ENCODE results near the gene MORC2. TPM values are rescaled to one million over a fixed set of nuclear protein-coding genes. Genes with fewer than 3 reads are reported as not detected.

Gene MORC2
- total and polyA plus RNA-seq, 2 of the 13 experiments (the other 11 are each of a cell fraction or from before 2014, with no cell fraction given): 11.9 to 18.3 TPM

DNA sequence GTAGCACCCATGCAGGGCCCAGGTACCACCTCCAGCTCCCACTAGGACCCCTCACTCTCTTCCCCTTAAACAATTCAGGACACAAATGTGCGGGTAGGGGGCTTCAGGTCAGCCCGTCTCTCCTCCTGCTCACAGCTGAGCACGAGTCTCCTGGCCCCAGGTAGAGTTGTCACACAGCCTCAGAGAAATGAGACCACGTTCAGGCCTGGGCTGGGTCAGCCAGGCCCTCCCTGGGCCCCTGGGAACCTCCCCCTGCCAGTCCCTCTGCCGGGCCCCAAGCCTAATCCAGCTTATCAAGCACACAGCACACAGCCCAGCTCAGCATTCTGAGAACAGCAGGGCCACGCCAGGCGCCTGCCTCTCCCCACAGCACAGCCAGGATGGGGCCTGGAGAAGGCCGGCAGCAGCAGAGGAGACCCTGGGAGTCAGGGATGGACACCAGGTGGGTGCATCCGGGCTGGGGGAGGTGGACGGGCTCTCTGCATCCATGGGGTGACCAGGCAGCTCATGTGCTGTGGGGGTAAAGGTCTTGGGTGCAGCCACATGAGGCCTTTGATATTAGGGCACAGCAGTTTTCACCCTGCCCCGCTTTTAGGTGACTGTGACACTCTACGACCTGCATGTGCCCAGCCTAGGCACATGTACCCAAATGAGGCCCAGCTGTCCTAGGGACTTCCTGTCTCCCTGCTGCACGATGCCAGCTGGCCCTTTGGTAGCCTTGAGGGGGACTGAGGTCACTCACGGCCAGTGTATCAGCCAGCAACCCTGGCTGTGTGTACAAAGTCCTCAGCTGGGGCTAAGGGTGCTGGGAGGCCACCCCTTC is 87.0 kb downstream of the MORC2 start (continued):
- TF ChIP-seq, protein P1, sequence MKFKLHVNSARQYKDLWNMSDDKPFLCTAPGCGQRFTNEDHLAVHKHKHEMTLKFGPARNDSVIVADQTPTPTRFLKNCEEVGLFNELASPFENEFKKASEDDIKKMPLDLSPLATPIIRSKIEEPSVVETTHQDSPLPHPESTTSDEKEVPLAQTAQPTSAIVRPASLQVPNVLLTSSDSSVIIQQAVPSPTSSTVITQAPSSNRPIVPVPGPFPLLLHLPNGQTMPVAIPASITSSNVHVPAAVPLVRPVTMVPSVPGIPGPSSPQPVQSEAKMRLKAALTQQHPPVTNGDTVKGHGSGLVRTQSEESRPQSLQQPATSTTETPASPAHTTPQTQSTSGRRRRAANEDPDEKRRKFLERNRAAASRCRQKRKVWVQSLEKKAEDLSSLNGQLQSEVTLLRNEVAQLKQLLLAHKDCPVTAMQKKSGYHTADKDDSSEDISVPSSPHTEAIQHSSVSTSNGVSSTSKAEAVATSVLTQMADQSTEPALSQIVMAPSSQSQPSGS (CRISPR knock-in tag; IDR thresholded peaks at IDR 0.05): no peak
- TF ChIP-seq SMAD1 (CRISPR knock-in tag; IDR thresholded peaks at IDR 0.05; ENCODE audit: borderline replicate concordance, low read depth) (no peak; the same call in 1 of the 2 replicates), PAX8 (CRISPR knock-in tag; IDR thresholded peaks at IDR 0.05; ENCODE audit: borderline replicate concordance) (no peak), MIER2 (CRISPR knock-in tag; IDR thresholded peaks at IDR 0.05) (peak; percentile 40; the same call in 1 of the 2 replicates), FOXC1 (CRISPR knock-in tag; IDR thresholded peaks at IDR 0.05; ENCODE audit: borderline replicate concordance) (no peak), TOE1 (CRISPR knock-in tag; IDR thresholded peaks at IDR 0.05) (no peak), RXRB (CRISPR knock-in tag; IDR thresholded peaks at IDR 0.05; ENCODE audit: borderline replicate concordance) (peak; percentile 89), HOXA3 (CRISPR knock-in tag; IDR thresholded peaks at IDR 0.05) (peak; percentile 40; the same call in 1 of the 2 replicates), FOSL1 (CRISPR knock-in tag; IDR thresholded peaks at IDR 0.05; ENCODE audit: borderline replicate concordance) (no peak), SALL1 (CRISPR knock-in tag; IDR thresholded peaks at IDR 0.05) (no peak; the same call in 1 of the 2 replicates), XRCC5 (optimal IDR thresholded peaks at IDR 0.05; ENCODE audit: low read length) (no peak), NFYB (CRISPR knock-in tag; IDR thresholded peaks at IDR 0.05) (no peak), GLI4 (CRISPR knock-in tag; IDR thresholded peaks at IDR 0.05; ENCODE audit: borderline replicate concordance) (no peak), KDM5A (IDR thresholded peaks at IDR 0.05; ENCODE audit: borderline replicate concordance, low read length) (no peak), MBD4 (IDR thresholded peaks at IDR 0.05; ENCODE audit: borderline replicate concordance, low read length) (no peak), SP140L (CRISPR knock-in tag; IDR thresholded peaks at IDR 0.05; ENCODE audit: borderline replicate concordance) (no peak), ZSCAN12 (CRISPR knock-in tag; IDR thresholded peaks at IDR 0.05) (no peak), ZNF430 (CRISPR knock-in tag; IDR thresholded peaks at IDR 0.05) (no peak), ZBTB7B (CRISPR knock-in tag; IDR thresholded peaks at IDR 0.05) (peak; percentile 51; the same call in 1 of the 2 replicates)
- TF ChIP-seq, protein P2, sequence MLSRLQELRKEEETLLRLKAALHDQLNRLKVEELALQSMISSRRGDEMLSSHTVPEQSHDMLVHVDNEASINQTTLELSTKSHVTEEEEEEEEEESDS (CRISPR knock-in tag; IDR thresholded peaks at IDR 0.05; ENCODE audit: borderline replicate concordance): no peak
- TF ChIP-seq, protein P3, sequence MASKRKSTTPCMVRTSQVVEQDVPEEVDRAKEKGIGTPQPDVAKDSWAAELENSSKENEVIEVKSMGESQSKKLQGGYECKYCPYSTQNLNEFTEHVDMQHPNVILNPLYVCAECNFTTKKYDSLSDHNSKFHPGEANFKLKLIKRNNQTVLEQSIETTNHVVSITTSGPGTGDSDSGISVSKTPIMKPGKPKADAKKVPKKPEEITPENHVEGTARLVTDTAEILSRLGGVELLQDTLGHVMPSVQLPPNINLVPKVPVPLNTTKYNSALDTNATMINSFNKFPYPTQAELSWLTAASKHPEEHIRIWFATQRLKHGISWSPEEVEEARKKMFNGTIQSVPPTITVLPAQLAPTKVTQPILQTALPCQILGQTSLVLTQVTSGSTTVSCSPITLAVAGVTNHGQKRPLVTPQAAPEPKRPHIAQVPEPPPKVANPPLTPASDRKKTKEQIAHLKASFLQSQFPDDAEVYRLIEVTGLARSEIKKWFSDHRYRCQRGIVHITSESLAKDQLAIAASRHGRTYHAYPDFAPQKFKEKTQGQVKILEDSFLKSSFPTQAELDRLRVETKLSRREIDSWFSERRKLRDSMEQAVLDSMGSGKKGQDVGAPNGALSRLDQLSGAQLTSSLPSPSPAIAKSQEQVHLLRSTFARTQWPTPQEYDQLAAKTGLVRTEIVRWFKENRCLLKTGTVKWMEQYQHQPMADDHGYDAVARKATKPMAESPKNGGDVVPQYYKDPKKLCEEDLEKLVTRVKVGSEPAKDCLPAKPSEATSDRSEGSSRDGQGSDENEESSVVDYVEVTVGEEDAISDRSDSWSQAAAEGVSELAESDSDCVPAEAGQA (IDR thresholded peaks at IDR 0.05; ENCODE audit: low read depth): no peak
- TF ChIP-seq, protein P3 (CRISPR knock-in tag; IDR thresholded peaks at IDR 0.05; ENCODE audit: borderline replicate concordance): no peak
- TF ChIP-seq, protein P4, sequence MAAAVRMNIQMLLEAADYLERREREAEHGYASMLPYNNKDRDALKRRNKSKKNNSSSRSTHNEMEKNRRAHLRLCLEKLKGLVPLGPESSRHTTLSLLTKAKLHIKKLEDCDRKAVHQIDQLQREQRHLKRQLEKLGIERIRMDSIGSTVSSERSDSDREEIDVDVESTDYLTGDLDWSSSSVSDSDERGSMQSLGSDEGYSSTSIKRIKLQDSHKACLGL (CRISPR knock-in tag; IDR thresholded peaks at IDR 0.05): peak; percentile 16; the same call in 1 of the 2 replicates

All from HepG2 (cell line).